Skeletal muscle satellite cell (primary cell): ENCODE data around the gene C18orf63.

ENCODE experiments used
- H3K27me3 ChIP-seq: 2 replicates; pipeline ENCODE4 v1.7.0; 2013; ENCODE audit warnings: low read length; ENCODE audit not compliant: control insufficient read depth, insufficient read depth
- H3K36me3 ChIP-seq: 2 replicates; pipeline ENCODE4 v1.7.0; 2013; ENCODE audit warnings: mild to moderate bottlenecking, control low read depth, low read length; ENCODE audit not compliant: insufficient read depth
- H3K4me1 ChIP-seq: 2 replicates; pipeline ENCODE4 v1.7.0; 2013; ENCODE audit warnings: low read length; ENCODE audit not compliant: control insufficient read depth, insufficient read depth
- H3K4me2 ChIP-seq: 2 replicates; pipeline ENCODE4 v1.7.0; 2013; ENCODE audit warnings: mild to moderate bottlenecking, low read length
- H3K4me3 ChIP-seq: 2 replicates; pipeline ENCODE4 v1.7.0; 2013; ENCODE audit warnings: low read length
- H3K9ac ChIP-seq: 2 replicates; pipeline ENCODE4 v1.7.0; 2013; ENCODE audit warnings: mild to moderate bottlenecking, low read depth, low read length, moderate library complexity
- H3K9me3 ChIP-seq: replicated peaks from 2 replicates; pipeline ENCODE4 v1.7.0; 2013; ENCODE audit warnings: mild to moderate bottlenecking, control low read depth, low read length

Gene C18orf63

DNA sequence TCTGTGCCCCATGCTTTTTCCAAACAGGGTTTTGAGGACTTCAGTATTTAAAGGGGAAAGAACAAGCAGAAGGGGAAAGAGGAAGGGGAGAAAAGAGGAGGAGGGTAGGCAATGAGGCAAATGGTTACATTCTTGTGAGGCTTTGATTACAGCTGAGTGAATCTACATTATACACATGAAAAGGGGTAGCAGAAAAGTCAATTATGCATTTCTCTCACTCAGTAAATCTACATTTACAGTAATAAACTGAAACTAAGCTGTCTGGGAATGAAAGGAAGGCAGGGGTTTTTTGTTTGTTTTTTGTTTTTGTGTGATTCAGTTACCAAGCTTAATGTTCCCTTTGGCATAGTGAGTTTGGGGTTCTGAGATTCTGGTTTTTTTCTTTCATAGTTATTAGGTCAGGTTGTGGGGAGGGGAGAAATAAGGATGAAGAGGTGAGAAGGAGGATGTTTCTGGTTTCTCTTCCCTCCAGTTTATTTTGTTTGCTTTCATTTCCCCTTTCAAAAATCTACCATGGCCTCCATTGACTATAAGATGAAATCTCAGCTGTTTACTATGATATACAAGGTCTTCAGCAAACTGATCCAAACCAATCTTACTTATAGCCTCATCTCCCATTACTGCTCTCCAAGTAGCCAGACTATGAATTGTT lies 18.7 kb downstream of the C18orf63 start:
- Histone ChIP-seq H3K9ac (no peak overlapping the region), H3K9me3 (no peaks in the 10 kb centered on the region), H3K4me1 (no peaks in the 10 kb centered on the region), H3K36me3 (no peaks in the 10 kb centered on the region), H3K4me2 (no peak overlapping the region), H3K4me3 (no peak overlapping the region), H3K27me3 (peaks cover 18% of the 10 kb centered on the region)

DNA sequence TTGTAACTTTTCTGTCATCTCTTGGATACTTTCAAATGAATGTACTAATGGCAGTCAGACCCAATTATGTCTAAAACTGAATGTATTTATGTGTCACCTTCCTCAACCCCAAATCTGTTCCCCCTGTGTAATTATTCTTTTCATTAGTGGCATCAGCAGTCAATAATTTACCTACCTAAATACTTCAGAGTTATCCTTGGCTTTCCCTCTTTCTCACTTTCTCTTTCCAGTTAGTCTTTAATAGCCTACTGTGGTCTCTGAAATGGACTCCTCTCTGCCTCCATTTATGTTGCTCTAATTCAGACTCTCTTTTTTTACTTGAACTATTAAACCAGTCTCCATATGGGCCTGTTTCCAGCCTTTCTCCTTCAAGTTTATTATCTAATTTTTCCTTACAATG lies 21.0 kb downstream of the C18orf63 start:
- no peaks in the 10 kb centered on the region for H3K4me1 ChIP-seq
- no peaks in the 10 kb centered on the region for H3K9me3 ChIP-seq
- no peak overlapping the region for H3K4me3 ChIP-seq
- peaks cover 13% of the 10 kb centered on the region for H3K27me3 ChIP-seq
- H3K4me2 ChIP-seq, result no peak overlapping the region
- no peak overlapping the region for H3K9ac ChIP-seq
- no peaks in the 10 kb centered on the region for H3K36me3 ChIP-seq

DNA sequence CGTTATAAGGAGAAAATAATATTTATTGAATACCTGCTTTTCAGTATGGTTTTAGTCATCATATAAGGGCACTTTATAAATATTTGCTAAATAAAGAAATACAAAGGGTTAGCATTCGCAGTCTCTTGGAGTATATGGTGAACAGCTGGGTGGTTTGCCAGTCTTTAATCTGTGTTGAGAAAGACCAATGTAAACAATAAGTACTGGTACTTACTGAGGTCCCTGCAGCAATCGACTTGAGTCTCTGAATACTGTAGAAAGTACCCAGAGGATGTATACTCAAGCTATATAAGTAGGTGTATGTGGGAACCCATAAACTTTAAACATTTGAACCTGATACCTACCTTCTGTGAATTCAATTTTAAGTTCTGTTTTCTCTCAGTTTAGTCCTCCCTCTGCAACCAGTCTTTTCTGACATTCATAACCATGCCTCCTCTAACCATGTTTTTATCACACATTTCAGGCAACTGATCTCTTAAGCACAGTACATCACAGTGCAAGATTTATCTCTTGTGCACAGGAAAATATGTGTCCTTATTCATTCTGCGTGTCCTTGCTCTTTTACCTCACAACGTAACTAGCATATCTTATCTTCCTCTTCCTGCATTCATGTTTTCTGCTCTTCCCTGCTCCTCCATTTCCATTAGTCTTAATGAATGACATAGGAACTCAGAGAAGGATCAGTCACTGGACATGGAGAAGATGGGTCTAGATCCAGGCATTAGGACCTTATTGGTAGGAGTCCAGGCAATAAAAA lies 21.7 kb downstream of the C18orf63 start:
- no peak overlapping the region for H3K4me2 ChIP-seq
- no peaks in the 10 kb centered on the region for H3K36me3 ChIP-seq
- no peaks in the 10 kb centered on the region for H3K4me1 ChIP-seq
- H3K9me3 ChIP-seq, result no peaks in the 10 kb centered on the region
- H3K4me3 ChIP-seq, result no peak overlapping the region
- H3K9ac ChIP-seq, result no peak overlapping the region
- peaks cover 13% of the 10 kb centered on the region for H3K27me3 ChIP-seq

DNA sequence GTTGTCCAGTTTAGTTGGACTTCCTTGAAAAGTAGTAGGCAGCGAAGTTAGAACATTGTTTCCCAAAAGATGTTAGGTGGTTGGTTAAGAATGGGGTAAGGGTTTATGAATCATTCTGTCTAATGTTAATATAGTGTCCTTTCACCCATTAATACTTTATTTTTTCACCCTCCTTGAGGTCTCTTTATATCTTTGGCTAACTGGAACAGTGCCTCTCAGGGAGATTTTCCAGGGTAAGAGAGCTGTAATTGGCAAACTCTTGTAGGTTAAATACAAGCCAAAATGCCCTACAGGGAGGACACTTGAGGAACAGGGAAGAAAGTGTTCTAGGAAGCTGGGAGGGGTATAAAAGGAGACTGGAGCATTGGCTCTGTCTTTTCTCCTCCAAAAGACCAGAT lies 22.3 kb downstream of the C18orf63 start:
- H3K4me1 ChIP-seq, result no peaks in the 10 kb centered on the region
- H3K9me3 ChIP-seq, result no peaks in the 10 kb centered on the region
- no peak overlapping the region for H3K9ac ChIP-seq
- no peaks in the 10 kb centered on the region for H3K36me3 ChIP-seq
- no peak overlapping the region for H3K4me2 ChIP-seq
- H3K27me3 ChIP-seq, result peaks cover 13% of the 10 kb centered on the region
- H3K4me3 ChIP-seq, result no peak overlapping the region

DNA sequence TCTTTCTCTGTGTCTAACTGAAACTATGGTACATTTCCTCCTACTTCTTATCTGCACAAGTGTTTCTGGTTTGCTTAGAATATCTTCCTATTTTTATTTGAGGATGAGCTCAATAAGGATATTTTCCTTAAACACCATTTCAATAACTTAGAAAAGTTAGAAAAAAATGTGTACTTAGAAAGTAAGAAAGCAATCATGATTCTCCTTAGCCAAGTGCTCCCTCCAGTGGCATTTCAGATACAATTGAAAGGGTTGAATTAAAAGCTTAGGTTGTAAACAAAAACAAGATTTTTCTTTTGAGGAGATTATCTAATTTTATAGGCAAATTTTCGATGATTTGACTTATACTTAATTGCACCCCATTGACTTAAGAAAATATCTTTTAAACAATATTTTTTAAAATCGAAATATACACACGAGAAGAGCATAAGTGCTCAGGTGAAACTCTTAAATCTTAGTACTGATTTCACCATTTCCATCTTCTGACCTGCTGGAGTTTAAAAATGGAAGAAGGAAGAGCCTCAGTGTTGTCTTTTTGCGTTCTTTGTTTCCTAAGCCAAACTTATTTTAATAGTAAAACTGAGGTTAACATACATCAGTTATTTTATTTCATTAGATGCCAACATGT lies 26.9 kb downstream of the C18orf63 start:
- H3K9ac ChIP-seq, result no peak overlapping the region
- H3K4me1 ChIP-seq, result no peaks in the 10 kb centered on the region
- no peak overlapping the region for H3K4me3 ChIP-seq
- no peaks in the 10 kb centered on the region for H3K9me3 ChIP-seq
- peaks cover 8% of the 10 kb centered on the region for H3K27me3 ChIP-seq
- no peak overlapping the region for H3K4me2 ChIP-seq
- H3K36me3 ChIP-seq, result no peaks in the 10 kb centered on the region

DNA sequence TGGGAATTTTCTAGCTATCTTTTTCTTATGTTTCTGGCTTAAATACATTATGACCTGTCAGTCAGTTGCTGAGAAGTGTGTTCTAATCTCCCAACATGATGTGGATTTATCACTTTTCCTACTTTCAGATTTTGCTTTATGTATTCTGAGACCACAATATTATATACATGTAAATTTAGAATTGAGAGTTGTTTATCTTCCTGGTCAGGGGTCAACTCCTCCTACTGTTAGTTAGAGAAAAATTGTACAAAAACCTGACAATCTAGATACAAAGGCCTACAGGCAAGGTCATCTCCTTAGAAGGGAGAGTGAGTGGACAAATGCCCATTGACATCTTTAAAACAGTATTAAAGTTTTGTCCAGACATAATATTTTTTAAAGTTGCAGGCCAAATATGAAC lies 30.6 kb downstream of the C18orf63 start:
- H3K4me3 ChIP-seq, result no peak overlapping the region
- no peaks in the 10 kb centered on the region for H3K9me3 ChIP-seq
- peaks cover 4% of the 10 kb centered on the region for H3K4me1 ChIP-seq
- H3K9ac ChIP-seq, result no peak overlapping the region
- H3K36me3 ChIP-seq, result no peaks in the 10 kb centered on the region
- no peak overlapping the region for H3K4me2 ChIP-seq
- H3K27me3 ChIP-seq, result no peaks in the 10 kb centered on the region

DNA sequence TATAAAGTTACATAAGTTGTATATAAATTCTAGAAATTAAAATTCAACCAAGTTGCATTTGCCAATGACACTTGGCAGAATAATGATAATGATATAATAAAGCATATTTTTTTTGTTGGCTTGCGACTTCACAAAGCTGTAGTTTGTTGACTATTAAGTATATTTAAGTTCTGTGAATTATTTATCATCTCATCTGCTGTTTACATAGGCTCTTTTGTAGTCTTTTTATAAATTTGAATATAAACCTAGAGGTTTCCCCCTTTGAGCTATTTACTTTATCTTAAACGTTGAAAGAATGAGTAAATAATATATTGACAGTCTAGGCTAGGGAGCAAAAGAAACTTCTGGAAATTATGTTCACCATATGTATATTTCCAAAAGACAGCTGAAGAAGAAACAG lies 32.9 kb downstream of the C18orf63 start:
- Histone ChIP-seq H3K4me2 (no peak overlapping the region), H3K4me3 (no peak overlapping the region)

DNA sequence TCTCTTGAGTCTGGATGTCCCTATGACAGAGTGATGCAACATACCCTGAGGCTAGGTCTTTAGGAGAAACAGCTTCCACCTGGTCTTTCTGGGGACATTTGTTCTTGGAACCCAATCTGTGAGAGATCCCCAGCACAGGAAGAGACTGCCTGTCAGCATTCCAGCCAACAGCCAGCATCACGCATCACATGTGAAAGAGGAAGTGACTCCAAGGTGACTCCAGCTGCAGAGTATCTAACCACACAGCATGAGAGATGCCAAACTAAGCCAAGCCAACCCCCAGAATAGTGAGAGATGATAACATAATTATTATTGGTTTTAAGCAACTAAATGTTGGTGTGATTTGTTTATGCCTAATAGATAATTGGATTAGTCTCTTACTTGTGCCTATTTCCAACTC lies 35.7 kb downstream of the C18orf63 start:
- no peaks in the 10 kb centered on the region for H3K9me3 ChIP-seq
- H3K9ac ChIP-seq, result no peak overlapping the region
- H3K4me2 ChIP-seq, result no peak overlapping the region
- H3K4me1 ChIP-seq, result peaks cover 10% of the 10 kb centered on the region
- no peak overlapping the region for H3K4me3 ChIP-seq
- peaks cover 20% of the 10 kb centered on the region for H3K27me3 ChIP-seq
- H3K36me3 ChIP-seq, result no peaks in the 10 kb centered on the region

More for the DNA sequence above, 32.9 kb downstream of the C18orf63 start:
- H3K9ac ChIP-seq, result no peak overlapping the region
- peaks cover 10% of the 10 kb centered on the region for H3K4me1 ChIP-seq
- H3K9me3 ChIP-seq, result no peaks in the 10 kb centered on the region
- peaks cover 4% of the 10 kb centered on the region for H3K27me3 ChIP-seq
- no peaks in the 10 kb centered on the region for H3K36me3 ChIP-seq

DNA sequence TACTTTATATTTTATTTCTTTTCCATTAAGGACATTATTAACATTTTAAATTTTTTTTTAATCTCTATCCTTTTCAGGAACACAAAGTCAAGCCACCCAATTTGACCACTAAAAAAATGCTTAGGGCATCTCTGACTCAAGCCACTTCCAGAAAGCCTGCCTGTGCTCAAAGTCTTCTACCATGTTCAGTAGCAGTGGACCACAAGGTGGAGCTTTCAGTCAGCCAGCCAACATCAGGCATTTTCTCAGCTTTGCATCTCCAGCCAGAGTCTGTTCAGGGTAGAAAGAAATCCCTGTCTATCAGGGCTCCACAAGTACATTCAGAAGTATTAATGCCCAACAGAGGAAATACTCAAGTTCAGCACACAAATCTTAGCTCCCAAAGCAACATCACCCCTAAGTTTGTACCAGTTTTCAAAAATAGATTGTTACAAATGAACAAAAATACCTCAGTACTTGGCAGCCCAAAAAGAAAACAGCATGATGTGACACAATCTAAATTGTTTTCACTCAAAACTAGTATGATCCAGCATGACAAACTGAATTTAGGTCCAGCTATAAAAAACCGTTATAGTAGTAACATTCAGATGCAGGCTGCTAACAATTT lies 37.6 kb downstream of the C18orf63 start:
- H3K4me1 ChIP-seq, result peaks cover 10% of the 10 kb centered on the region
- no peaks in the 10 kb centered on the region for H3K9me3 ChIP-seq
- no peak overlapping the region for H3K4me3 ChIP-seq
- H3K9ac ChIP-seq, result no peak overlapping the region
- no peaks in the 10 kb centered on the region for H3K36me3 ChIP-seq
- H3K4me2 ChIP-seq, result no peak overlapping the region
- H3K27me3 ChIP-seq, result peaks cover 20% of the 10 kb centered on the region

DNA sequence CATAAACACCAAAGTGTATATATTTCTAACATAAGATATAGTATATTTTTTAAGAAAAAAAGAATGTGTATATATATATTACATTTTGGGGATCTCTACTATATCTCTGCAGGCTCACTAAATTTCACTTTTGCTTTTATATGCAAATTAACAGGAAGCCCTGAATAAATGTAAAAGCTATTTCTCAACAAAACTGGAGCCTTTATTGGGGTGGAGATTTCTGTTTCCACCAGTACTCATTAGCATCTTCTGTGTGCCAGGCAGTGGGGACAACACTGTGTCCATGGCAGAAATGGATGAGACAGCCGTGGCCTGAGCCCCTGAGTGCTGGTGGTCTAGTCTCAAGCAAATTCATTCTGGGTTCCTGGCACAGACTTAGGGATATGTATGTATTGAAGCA lies 41.3 kb downstream of the C18orf63 start:
- H3K4me2 ChIP-seq, result no peak overlapping the region
- H3K27me3 ChIP-seq, result peaks cover 24% of the 10 kb centered on the region
- no peaks in the 10 kb centered on the region for H3K36me3 ChIP-seq
- no peak overlapping the region for H3K9ac ChIP-seq
- no peaks in the 10 kb centered on the region for H3K4me1 ChIP-seq
- no peaks in the 10 kb centered on the region for H3K9me3 ChIP-seq
- no peak overlapping the region for H3K4me3 ChIP-seq

DNA sequence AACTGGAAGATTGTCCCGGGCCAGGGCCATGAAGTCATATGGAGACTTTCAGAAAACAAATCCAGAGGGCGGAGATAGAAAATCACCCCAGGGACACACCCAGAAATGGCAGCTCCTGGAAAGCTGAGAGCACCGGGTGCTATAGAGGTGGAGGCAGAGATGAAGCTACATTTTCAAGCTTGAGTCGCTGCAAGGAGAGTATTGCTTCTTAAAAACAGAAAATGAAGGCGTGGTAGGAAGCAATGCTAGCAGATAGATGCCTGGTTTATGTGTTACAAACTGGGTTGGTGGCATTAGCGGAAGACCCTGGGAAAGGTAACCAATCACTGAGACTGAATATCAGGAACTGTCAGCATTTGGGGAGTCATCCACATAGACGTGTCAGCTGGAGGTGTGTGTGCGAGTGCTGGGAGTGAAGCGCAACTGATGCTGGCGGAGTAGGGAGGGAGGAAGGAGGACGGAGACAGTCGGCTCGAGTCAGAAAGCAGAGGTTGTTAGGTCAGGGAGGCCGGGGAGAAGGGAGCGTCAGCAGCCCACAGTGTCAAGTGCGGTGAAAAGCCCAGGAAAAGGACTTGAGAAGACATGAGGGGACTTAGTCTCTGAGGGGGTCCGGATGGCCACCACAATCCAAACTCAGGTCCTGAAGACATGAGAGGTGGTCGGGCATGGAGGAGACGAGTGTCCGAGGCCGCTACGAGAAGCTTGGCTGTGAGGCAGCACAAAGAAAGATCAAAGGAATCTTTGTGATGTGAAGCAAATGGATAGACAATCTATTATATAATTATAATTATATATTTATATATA lies 45.4 kb downstream of the C18orf63 start:
- Histone ChIP-seq H3K4me1 (no peaks in the 10 kb centered on the region), H3K27me3 (peaks cover 14% of the 10 kb centered on the region), H3K9ac (no peak overlapping the region), H3K4me3 (no peak overlapping the region), H3K4me2 (no peak overlapping the region), H3K9me3 (no peaks in the 10 kb centered on the region), H3K36me3 (no peaks in the 10 kb centered on the region)
